HepG2 (cell line): ENCODE results near the gene SP5. TPM values are rescaled to one million over a fixed set of nuclear protein-coding genes. Genes with fewer than 3 reads are reported as not detected.

Experiments
- AGO2 ChIP-seq: fragments of 200-400 bp; formaldehyde crosslinking; optimal IDR thresholded peaks from 2 replicates; pipeline ENCODE3; 2017; ENCODE audit warnings: mild to moderate bottlenecking, low read depth, low read length, moderate library complexity
- CBX2 ChIP-seq, 2 experiments: fragments of 200-600 bp in 1 of 2; sonication (generic); formaldehyde crosslinking in 1 of 2; IDR thresholded peaks; 2 replicates each; pipeline versions ENCODE4 v1.7.0 to v1.8.1; 2018 to 2022; ENCODE audit warnings: low read depth in 2 of 2, low read length in 1 of 2, mild to moderate bottlenecking in 1 of 2, missing genetic modification reagents in 1 of 2
- DMTF1 ChIP-seq: sonication (generic); formaldehyde crosslinking; IDR thresholded peaks from 2 replicates; pipeline ENCODE4 v1.4.0; 2020; ENCODE audit warnings: mild to moderate bottlenecking, missing genetic modification reagents
- FOXK1 ChIP-seq: sonication (generic); formaldehyde crosslinking; IDR thresholded peaks from 2 replicates; pipeline ENCODE4 v1.4.0; 2020; ENCODE audit warnings: low read depth, missing genetic modification reagents, borderline replicate concordance
- MLLT10 ChIP-seq: sonication (generic); formaldehyde crosslinking; IDR thresholded peaks from 2 replicates; pipeline ENCODE4 v1.4.0; 2020; ENCODE audit warnings: missing genetic modification reagents
- NCOR1 ChIP-seq: fragments of 200-600 bp; sonication (generic); IDR thresholded peaks from 2 replicates; pipeline ENCODE4 v1.7.0; 2017; ENCODE audit warnings: antibody characterized with exemption, low read length, borderline replicate concordance
- NFAT5 ChIP-seq: sonication (generic); formaldehyde crosslinking; IDR thresholded peaks from 2 replicates; pipeline ENCODE4 v1.4.0; 2020; ENCODE audit warnings: missing genetic modification reagents
- POLR2A ChIP-seq, 2 experiments: IDR thresholded peaks; 2 replicates each; pipeline ENCODE4 v1.6.1; 2011; ENCODE audit warnings: low read depth in 2 of 2, low read length in 2 of 2, mild to moderate bottlenecking in 1 of 2, moderate library complexity in 1 of 2; ENCODE audit not compliant: insufficient read depth in 1 of 2
- PRMT3 ChIP-seq: sonication (generic); formaldehyde crosslinking; IDR thresholded peaks from 2 replicates; pipeline ENCODE4 v1.8.1; 2022; ENCODE audit warnings: low read depth, mild to moderate bottlenecking, moderate library complexity, missing genetic modification reagents, borderline replicate concordance
- SRSF1 ChIP-seq: fragments of 200-400 bp; formaldehyde crosslinking; optimal IDR thresholded peaks from 2 replicates; pipeline ENCODE3; 2017; ENCODE audit warnings: mild to moderate bottlenecking, low read depth, low read length, moderate library complexity
- ZBTB3 ChIP-seq: sonication (generic); formaldehyde crosslinking; IDR thresholded peaks from 2 replicates; pipeline ENCODE4 v1.4.0; 2020; ENCODE audit warnings: low read depth, mild to moderate bottlenecking, moderate library complexity, missing genetic modification reagents, borderline replicate concordance
- ZNF138 ChIP-seq: sonication (generic); formaldehyde crosslinking; IDR thresholded peaks from 2 replicates; pipeline ENCODE4 v1.5.0; 2020; ENCODE audit warnings: mild to moderate bottlenecking, low read depth, missing genetic modification reagents
- ZNF234 ChIP-seq: sonication (generic); formaldehyde crosslinking; conservative IDR thresholded peaks from 2 replicates; pipeline ENCODE4 v1.5.1; 2020; ENCODE audit warnings: mild to moderate bottlenecking, missing genetic modification reagents
- ZNF256 ChIP-seq: sonication (generic); formaldehyde crosslinking; conservative IDR thresholded peaks from 2 replicates; pipeline ENCODE4 v1.4.0; 2020; ENCODE audit warnings: missing genetic modification reagents
- ZNF326 ChIP-seq: sonication (generic); formaldehyde crosslinking; IDR thresholded peaks from 2 replicates; pipeline ENCODE4 v1.4.0; 2020; ENCODE audit warnings: missing genetic modification reagents, borderline replicate concordance
- ZNF337 ChIP-seq: sonication (generic); formaldehyde crosslinking; IDR thresholded peaks from 2 replicates; pipeline ENCODE4 v1.5.1; 2020; ENCODE audit warnings: missing genetic modification reagents, low read depth, mild to moderate bottlenecking, borderline replicate concordance
- ZNF652 ChIP-seq: IDR thresholded peaks from 2 replicates; pipeline ENCODE4 v1.6.1; 2016; ENCODE audit warnings: low read depth, borderline replicate concordance
- ZNF766 ChIP-seq: sonication (generic); formaldehyde crosslinking; IDR thresholded peaks from 2 replicates; pipeline ENCODE4 v1.5.0; 2020; ENCODE audit warnings: missing genetic modification reagents, borderline replicate concordance
- polyA plus RNA-seq, 8 experiments: library from polyadenylated mRNA; depleted of rRNA in 3 of 8; stranded (reverse) in 7 of 8; unstranded in 1 of 8; fragments of >200 nt; fragmentation: Illumina TruSeq in 4 of 8; extraction: Trizol in 4 of 8; gene quantifications; 2 replicates each; pipeline versions ENCODE4 v1.2.1 to v1.2.3, GENCODE V29; 2011 to 2016; ENCODE audit warnings: low read depth in 4 of 8, missing spikeins in 1 of 8, mixed read lengths in 1 of 8; ENCODE audit not compliant: insufficient read depth in 1 of 8
- total RNA-seq, 5 experiments: library from RNA; depleted of rRNA; stranded (reverse); fragments of >200 nt; fragmentation: Illumina TruSeq; extraction: Trizol; gene quantifications; 2 replicates each; pipeline ENCODE4 v1.2.3, GENCODE V29; 2016; ENCODE audit warnings: low read depth in 1 of 5

Gene SP5
- total and polyA plus RNA-seq, 2 of the 13 experiments (the other 11 are each of a cell fraction or from before 2014, with no cell fraction given), result 50.8 to 119 TPM

GRCh38 chr2:170715932-170716777, 1.0 kb downstream of the SP5 start (continued):
- TF ChIP-seq DMTF1 (CRISPR knock-in tag) (0 out of 2 replicates have a peak, but pooled peaks have one; percentile 6), ZBTB3 (CRISPR knock-in tag) (no peak), PRMT3 (CRISPR knock-in tag) (peak; percentile 81; the same call in 1 of the 2 replicates), AGO2 (peak; percentile 99), ZNF234 (CRISPR knock-in tag) (peak; percentile 59; the same call in 1 of the 2 replicates), FOXK1 (peak; percentile 43; the same call in 1 of the 2 replicates), ZNF326 (CRISPR knock-in tag) (no peak), NFAT5 (CRISPR knock-in tag) (peak; percentile 34; the same call in 1 of the 2 replicates), ZNF256 (CRISPR knock-in tag) (0 out of 2 replicates have a peak, but pooled peaks have one; percentile 0), ZNF766 (no peak), SRSF1 (peak; percentile 5), NCOR1 (no peak), POLR2A (IDR thresholded peaks at IDR 0.05; ENCODE audit: insufficient read depth in 1 of 2, low read depth in 2 of 2, low read length in 2 of 2) (peak in 1 of 2 experiments; percentile 65; a peak in 1 of 4 replicates), CBX2 (IDR thresholded peaks at IDR 0.05; ENCODE audit: low read depth, low read length) (no peak), CBX2 (CRISPR knock-in tag; IDR thresholded peaks at IDR 0.05; ENCODE audit: low read depth) (0 out of 2 replicates have a peak, but pooled peaks have one; percentile 13), ZNF138 (CRISPR knock-in tag) (no peak), MLLT10 (CRISPR knock-in tag) (peak; percentile 35; the same call in 1 of the 2 replicates), ZNF652 (CRISPR knock-in tag) (no peak), ZNF337 (CRISPR knock-in tag) (peak; percentile 11; the same call in 1 of the 2 replicates)
